Measurements from ENCODE around the gene SLC22A16.

SLC22A16 gene

GRCh38 chr6:110439356-110439755 lies 37.1 kb downstream of the SLC22A16 start:
- Mint-ChIP-seq H3K36me3 (no peaks in the 10 kb centered on the region), H3K4me3 (no peak overlapping the region), H3K9me3 (peaks cover 3% of the 10 kb centered on the region), H3K27me3 (peaks cover 35% of the 10 kb centered on the region), H3K27ac (no peak overlapping the region), H3K4me1 (no peaks in the 10 kb centered on the region)
- ATAC-seq = no peak

GRCh38 chr6:110434961-110435602 lies 41.3 kb downstream of the SLC22A16 start:
- Mint-ChIP-seq H3K4me1 (no peaks in the 10 kb centered on the region), H3K36me3 (no peaks in the 10 kb centered on the region), H3K27ac (no peak overlapping the region), H3K4me3 (no peak overlapping the region), H3K27me3 (peaks cover 32% of the 10 kb centered on the region), H3K9me3 (peaks cover 3% of the 10 kb centered on the region)
- no peak for ATAC-seq

DNA sequence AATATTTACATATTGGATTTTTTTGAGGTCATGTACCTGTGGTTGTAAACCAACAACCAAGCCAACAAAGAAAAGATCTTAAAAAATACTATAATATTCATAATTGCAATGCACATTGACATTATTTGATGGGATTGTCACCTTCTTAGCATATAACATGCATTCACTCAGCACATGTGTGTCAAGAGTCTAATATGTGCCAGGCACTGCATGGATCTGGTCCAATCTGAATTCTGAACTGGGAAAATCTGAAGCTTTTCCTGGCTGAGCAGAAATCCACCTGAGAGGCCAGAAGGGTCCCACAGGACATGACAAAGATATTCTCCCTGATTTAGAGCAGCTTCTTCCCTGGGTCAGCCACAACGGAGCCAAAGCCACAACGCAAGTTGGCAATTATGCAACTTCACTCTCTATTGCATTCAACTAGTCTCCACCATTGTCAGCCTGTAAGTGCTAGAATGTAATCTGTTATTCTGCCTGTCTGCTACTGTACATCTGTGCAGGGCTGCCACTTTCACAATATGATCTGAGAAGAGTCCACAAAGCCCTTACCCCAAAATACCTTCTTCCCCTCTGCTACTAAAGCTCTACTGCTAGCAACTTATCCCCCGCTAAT lies 44.0 kb downstream of the SLC22A16 start:
- peaks cover 35% of the 10 kb centered on the region for H3K27me3 Mint-ChIP-seq
- H3K27ac Mint-ChIP-seq = no peak overlapping the region
- peaks cover 3% of the 10 kb centered on the region for H3K9me3 Mint-ChIP-seq
- ATAC-seq = no peak
- no peak overlapping the region for H3K4me3 Mint-ChIP-seq
- H3K36me3 Mint-ChIP-seq = no peaks in the 10 kb centered on the region
- no peaks in the 10 kb centered on the region for H3K4me1 Mint-ChIP-seq

DNA sequence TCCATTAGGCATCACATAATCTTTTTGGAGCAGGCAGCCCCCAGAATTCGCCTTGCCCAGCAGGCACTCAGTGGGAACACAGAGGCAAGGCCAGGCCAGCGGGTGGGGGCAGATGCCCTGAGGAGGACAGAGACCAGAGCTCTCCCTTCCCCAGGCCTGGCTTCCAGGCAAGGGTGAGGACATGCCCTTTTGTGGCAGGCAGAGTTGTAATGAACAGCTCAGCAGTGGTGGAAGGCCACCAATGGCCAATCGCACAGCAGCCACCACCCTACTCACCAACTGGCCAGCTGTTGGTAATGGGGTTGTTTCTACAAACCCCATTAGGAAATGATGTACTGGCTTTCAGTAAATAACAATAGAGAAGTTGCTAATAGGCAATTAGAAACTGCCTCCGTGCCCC lies 45.7 kb downstream of the SLC22A16 start:
- Mint-ChIP-seq H3K4me3 (no peak overlapping the region), H3K27me3 (peaks cover 36% of the 10 kb centered on the region), H3K36me3 (no peaks in the 10 kb centered on the region), H3K9me3 (peaks cover 3% of the 10 kb centered on the region), H3K27ac (no peak overlapping the region), H3K4me1 (no peaks in the 10 kb centered on the region)
- ATAC-seq = no peak

DNA sequence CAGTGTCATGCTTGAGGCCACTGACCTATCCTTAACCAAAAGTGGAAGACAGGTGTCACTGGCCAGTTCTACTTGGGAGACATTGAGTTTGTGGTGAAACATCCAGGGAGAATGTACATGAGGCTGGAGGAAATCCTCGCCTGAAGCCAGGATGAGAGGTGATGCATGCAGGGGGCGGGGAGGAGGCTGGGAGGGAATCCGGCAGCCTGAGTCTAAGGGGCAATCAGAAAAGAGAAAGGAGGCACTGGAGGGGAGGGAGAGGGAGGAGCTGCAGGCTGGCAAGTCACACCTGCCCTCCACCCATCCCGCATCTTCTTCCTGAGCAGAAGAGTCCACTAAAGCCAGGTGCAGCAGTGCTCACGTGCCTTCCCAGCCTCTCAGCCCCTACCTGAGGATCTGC lies 46.2 kb downstream of the SLC22A16 start:
- ATAC-seq = no peak
- Mint-ChIP-seq H3K27me3 (peaks cover 36% of the 10 kb centered on the region), H3K4me1 (no peaks in the 10 kb centered on the region), H3K4me3 (no peak overlapping the region), H3K36me3 (no peaks in the 10 kb centered on the region), H3K9me3 (peaks cover 3% of the 10 kb centered on the region), H3K27ac (no peak overlapping the region)

- peaks cover 51% of the 10 kb centered on the region for H3K27me3 Mint-ChIP-seq
- no peaks in the 10 kb centered on the region for H3K9me3 Mint-ChIP-seq
- ATAC-seq = no peak
- H3K4me3 Mint-ChIP-seq = no peak overlapping the region
- H3K27ac Mint-ChIP-seq = no peak overlapping the region
- H3K4me1 Mint-ChIP-seq = no peaks in the 10 kb centered on the region
- H3K36me3 Mint-ChIP-seq = no peaks in the 10 kb centered on the region
Observed at GRCh38 chr6:110428153-110428552, 48.3 kb downstream of the SLC22A16 start.

DNA sequence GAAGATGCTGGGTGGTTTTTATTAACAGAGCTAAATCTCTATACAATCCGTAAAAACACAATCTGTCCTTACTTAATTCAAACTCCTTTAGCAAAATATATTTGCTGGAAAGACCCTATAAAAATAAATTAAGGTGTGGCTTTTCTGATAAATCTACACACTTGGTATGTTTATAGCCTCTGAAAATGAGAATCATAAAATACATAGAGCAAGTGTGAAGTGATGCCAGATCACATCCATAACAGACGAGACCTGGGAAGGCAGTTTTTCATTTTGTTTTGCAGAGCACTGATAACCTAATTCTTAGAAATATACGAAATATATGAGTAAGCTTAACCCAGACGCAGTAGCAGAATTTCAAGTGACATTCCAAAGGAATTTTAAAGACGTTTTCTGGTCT lies 50.6 kb downstream of the SLC22A16 start:
- Mint-ChIP-seq H3K4me1 (no peaks in the 10 kb centered on the region), H3K9me3 (peaks cover 8% of the 10 kb centered on the region), H3K4me3 (no peak overlapping the region), H3K36me3 (no peaks in the 10 kb centered on the region), H3K27ac (no peak overlapping the region), H3K27me3 (peaks cover 66% of the 10 kb centered on the region)
- ATAC-seq = no peak

DNA sequence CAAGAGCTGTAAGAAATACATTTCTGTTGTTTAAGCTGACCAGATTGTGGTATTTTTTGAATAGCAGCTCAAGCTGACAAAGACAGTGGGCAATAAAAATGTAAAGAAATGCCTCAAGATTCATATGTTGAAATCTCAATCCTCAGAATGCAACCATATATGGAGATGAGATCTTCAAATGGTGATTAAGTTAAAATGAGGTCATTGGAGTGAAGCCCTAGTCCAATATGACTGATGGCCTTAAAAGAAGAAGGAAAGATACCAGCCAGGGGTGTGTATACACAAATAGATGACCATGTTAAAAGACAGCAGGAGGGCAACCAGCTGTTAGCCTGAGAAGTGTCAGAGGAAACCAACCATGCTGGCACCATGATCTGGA lies 54.0 kb downstream of the SLC22A16 start:
- no peak overlapping the region for H3K27ac Mint-ChIP-seq
- no peaks in the 10 kb centered on the region for H3K4me1 Mint-ChIP-seq
- H3K36me3 Mint-ChIP-seq = no peaks in the 10 kb centered on the region
- ATAC-seq = no peak
- H3K4me3 Mint-ChIP-seq = no peak overlapping the region
- peaks cover 50% of the 10 kb centered on the region for H3K27me3 Mint-ChIP-seq
- peaks cover 8% of the 10 kb centered on the region for H3K9me3 Mint-ChIP-seq

GRCh38 chr6:110421749-110422443 lies 54.5 kb downstream of the SLC22A16 start:
- H3K27me3 Mint-ChIP-seq = peaks cover 49% of the 10 kb centered on the region
- H3K9me3 Mint-ChIP-seq = peaks cover 8% of the 10 kb centered on the region
- no peak for ATAC-seq
- no peaks in the 10 kb centered on the region for H3K4me1 Mint-ChIP-seq
- no peaks in the 10 kb centered on the region for H3K36me3 Mint-ChIP-seq
- H3K27ac Mint-ChIP-seq = no peak overlapping the region
- no peak overlapping the region for H3K4me3 Mint-ChIP-seq

GRCh38 chr6:110419028-110419739 lies 57.2 kb downstream of the SLC22A16 start:
- Mint-ChIP-seq H3K4me1 (peaks cover 5% of the 10 kb centered on the region), H3K36me3 (no peaks in the 10 kb centered on the region), H3K27ac (no peak overlapping the region), H3K4me3 (no peak overlapping the region), H3K27me3 (peaks cover 33% of the 10 kb centered on the region), H3K9me3 (peaks cover 8% of the 10 kb centered on the region)
- no peak for ATAC-seq

- H3K27me3 Mint-ChIP-seq = peaks cover 27% of the 10 kb centered on the region
- no peak overlapping the region for H3K4me3 Mint-ChIP-seq
- ATAC-seq = no peak
- H3K9me3 Mint-ChIP-seq = peaks cover 8% of the 10 kb centered on the region
- no peaks in the 10 kb centered on the region for H3K36me3 Mint-ChIP-seq
- H3K27ac Mint-ChIP-seq = no peak overlapping the region
- H3K4me1 Mint-ChIP-seq = peaks cover 5% of the 10 kb centered on the region
Observed at GRCh38 chr6:110418594-110418993, 57.8 kb downstream of the SLC22A16 start.

DNA sequence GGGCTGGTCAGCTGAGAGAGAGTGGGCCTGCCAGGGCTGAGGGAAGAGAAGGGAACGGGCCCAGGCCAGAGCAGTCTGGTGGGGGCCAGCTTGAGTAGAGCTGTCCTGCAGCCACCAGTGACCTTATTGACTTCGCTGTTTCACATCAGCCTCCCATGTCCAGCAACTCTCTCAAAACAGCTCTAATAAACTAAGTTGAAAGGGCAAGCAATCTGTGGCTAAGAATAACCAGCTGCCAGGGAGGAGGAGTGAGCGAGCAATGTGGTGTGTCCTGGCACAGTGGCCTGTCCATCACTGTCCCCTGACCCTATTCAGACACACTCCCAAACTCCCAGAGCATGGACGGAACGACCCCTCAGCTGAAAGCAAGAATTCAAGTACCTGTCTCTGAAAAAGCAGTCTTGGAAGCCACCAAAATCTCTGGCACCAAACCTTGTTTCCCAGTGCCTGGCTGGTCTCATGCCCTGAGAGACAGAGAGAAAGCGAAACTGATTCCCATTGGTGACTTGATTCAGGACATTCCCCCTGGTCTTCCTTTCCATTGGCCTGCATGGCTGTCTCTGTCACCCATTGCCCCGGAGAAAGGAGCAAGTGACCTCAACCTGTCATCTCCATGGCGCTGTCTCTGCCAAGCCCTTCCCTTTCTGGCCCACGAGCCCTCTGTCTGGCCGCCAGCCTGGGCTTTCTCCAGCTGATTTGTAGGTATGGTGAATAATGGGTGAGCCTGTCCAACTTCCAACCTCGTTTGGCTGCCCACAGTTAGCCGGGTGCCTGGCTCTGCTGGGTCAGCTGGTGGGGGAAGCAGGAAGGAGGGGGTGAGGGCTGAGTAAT lies 61.1 kb downstream of the SLC22A16 start, which contains the start of gene DDO:
DDO (minus strand) TSS at position 490 of the 831 bp plus-strand sequence. CDS start 2,113 bp downstream, outside the sequence.
- H3K4me3 Mint-ChIP-seq = no peak within 1 kb of the TSS
- no peaks in the 10 kb centered on the region for H3K36me3 Mint-ChIP-seq
- peaks cover 5% of the 10 kb centered on the region for H3K4me1 Mint-ChIP-seq
- peaks cover 14% of the 10 kb centered on the region for H3K27me3 Mint-ChIP-seq
- no peak within 1 kb of the TSS for H3K27ac Mint-ChIP-seq
- no peak for ATAC-seq
- no peaks in the 10 kb centered on the region for H3K9me3 Mint-ChIP-seq

GRCh38 chr6:110414669-110415068 lies 61.7 kb downstream of the SLC22A16 start:
- Mint-ChIP-seq H3K4me1 (peaks cover 5% of the 10 kb centered on the region), H3K27ac (no peak overlapping the region), H3K27me3 (peaks cover 9% of the 10 kb centered on the region), H3K36me3 (no peaks in the 10 kb centered on the region), H3K9me3 (no peaks in the 10 kb centered on the region), H3K4me3 (no peak overlapping the region)
- no peak for ATAC-seq

GRCh38 chr6:110412360-110412759 lies 64.1 kb downstream of the SLC22A16 start:
- H3K9me3 Mint-ChIP-seq = no peaks in the 10 kb centered on the region
- H3K27ac Mint-ChIP-seq = no peak overlapping the region
- peaks cover 9% of the 10 kb centered on the region for H3K27me3 Mint-ChIP-seq
- peaks cover 5% of the 10 kb centered on the region for H3K4me1 Mint-ChIP-seq
- no peaks in the 10 kb centered on the region for H3K36me3 Mint-ChIP-seq
- no peak for ATAC-seq
- H3K4me3 Mint-ChIP-seq = no peak overlapping the region

DNA sequence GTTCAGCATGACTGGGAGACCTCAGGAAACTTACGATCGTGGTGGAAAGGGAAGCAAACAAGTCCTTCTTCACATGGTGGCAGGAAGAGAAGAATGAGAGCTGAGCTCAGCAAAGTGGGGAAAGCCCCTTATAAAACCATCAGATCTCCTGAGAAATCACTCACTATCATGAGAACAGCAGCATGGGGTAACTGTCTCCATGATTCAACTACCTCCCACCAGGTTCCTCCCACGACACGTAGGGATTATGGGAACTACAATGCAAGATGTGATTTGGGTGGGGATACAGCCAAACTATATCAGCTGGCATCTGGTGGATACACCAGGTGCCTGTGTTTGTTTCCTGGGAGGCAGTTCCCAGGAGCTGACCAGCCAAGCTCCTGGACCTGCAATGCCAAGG lies 65.9 kb downstream of the SLC22A16 start:
- Mint-ChIP-seq H3K4me3 (no peak overlapping the region), H3K36me3 (no peaks in the 10 kb centered on the region), H3K9me3 (no peaks in the 10 kb centered on the region), H3K4me1 (peaks cover 5% of the 10 kb centered on the region), H3K27ac (no peak overlapping the region), H3K27me3 (peaks cover 9% of the 10 kb centered on the region)
- no peak for ATAC-seq
